ENCODE data around the gene GFER.

GRCh38 chr16:2036200-2036966, 52.4 kb downstream of the GFER start:
- TF ChIP-seq EZH2 (IDR thresholded peaks at IDR 0.05; ENCODE audit: borderline replicate concordance, low read depth, low read length) (no peak), REST (IDR thresholded peaks at IDR 0.05; ENCODE audit: borderline replicate concordance) (no peak), REST (CRISPR knock-in tag; IDR thresholded peaks at IDR 0.05; ENCODE audit: low read depth) (no peak), MTA3 (IDR thresholded peaks at IDR 0.05; ENCODE audit: borderline replicate concordance) (no peak), LEF1 (IDR thresholded peaks at IDR 0.05) (no peak), POLR3A (IDR thresholded peaks at IDR 0.05; ENCODE audit: borderline replicate concordance, extremely low read depth, insufficient read depth, insufficient read length) (no peak), ERF (CRISPR knock-in tag; IDR thresholded peaks at IDR 0.05) (no peak), LARP7 (IDR thresholded peaks at IDR 0.05) (no peak), GTF3C2 (IDR thresholded peaks at IDR 0.05; ENCODE audit: borderline replicate concordance, extremely low read depth, insufficient read length) (no peak)
